Keratinocyte (primary cell): ENCODE measurements around the gene BOK. TPM values are rescaled to one million over a fixed set of nuclear protein-coding genes. Genes with fewer than 3 reads are reported as not detected.
A peak's percentile ranks its signal among the peaks of the same experiment; 100 is the strongest.

Source experiments
- DNase-seq: peaks from one replicate; pipeline ENCODE4 v3.0.0-alpha.2; 2011; ENCODE audit warnings: low read depth, missing footprints, low spot score
- FAIRE-seq: peaks from 2 replicates; lab custom pipeline; 2011; peaks lifted over from hg19 to GRCh38; lab: Jason Lieb, UNC
- H2AFZ ChIP-seq: 2 replicates; pipeline ENCODE4 v1.6.0; 2012; ENCODE audit warnings: low read length, control low read depth, inconsistent platforms; ENCODE audit not compliant: control insufficient read depth
- H3K27ac ChIP-seq: 2 replicates; pipeline ENCODE4 v1.5.1; 2011; ENCODE audit warnings: low read length; ENCODE audit not compliant: control insufficient read depth, insufficient read depth
- H3K27me3 ChIP-seq: 3 replicates; pipeline ENCODE4 v1.6.0; 2011; ENCODE audit warnings: low read length; ENCODE audit not compliant: control insufficient read depth, insufficient read depth; ENCODE audit errors: extremely low read depth
- H3K36me3 ChIP-seq, 2 experiments: 2 replicates in 1 of 2; 3 replicates in 1 of 2; pipeline ENCODE4 v1.5.1; 2011; ENCODE audit warnings: low read length in 2 of 2, mild to moderate bottlenecking in 1 of 2; ENCODE audit not compliant: control insufficient read depth in 2 of 2, insufficient read depth in 2 of 2; ENCODE audit errors: extremely low read depth in 1 of 2
- H3K4me1 ChIP-seq: 3 replicates; pipeline ENCODE4 v1.5.1; 2011; ENCODE audit warnings: low read length; ENCODE audit not compliant: control insufficient read depth, insufficient read depth; ENCODE audit errors: extremely low read depth
- H3K4me2 ChIP-seq: 3 replicates; pipeline ENCODE4 v1.6.0; 2011; ENCODE audit warnings: low read depth, low read length; ENCODE audit not compliant: control insufficient read depth, insufficient read depth; ENCODE audit errors: extremely low read depth
- H3K4me3 ChIP-seq, 3 experiments: fragments of 200-600 bp in 1 of 3; sonication (generic) in 1 of 3; 2 replicates in 2 of 3; 3 replicates in 1 of 3; pipeline ENCODE4 v1.5.1; 2011 to 2016; ENCODE audit warnings: low read length in 3 of 3, mild to moderate bottlenecking in 3 of 3, control low read depth in 2 of 3, inconsistent platforms in 1 of 3, low read depth in 1 of 3, mixed read lengths in 1 of 3, mixed run types in 1 of 3, moderate library complexity in 1 of 3; ENCODE audit not compliant: control insufficient read depth in 2 of 3, insufficient read depth in 2 of 3; ENCODE audit errors: extremely low read depth in 1 of 3
- H3K79me2 ChIP-seq: 2 replicates; pipeline ENCODE4 v1.6.0; 2012; ENCODE audit warnings: low read length; ENCODE audit not compliant: control insufficient read depth, insufficient read depth
- H3K9ac ChIP-seq: 3 replicates; pipeline ENCODE4 v1.6.0; 2011; ENCODE audit warnings: low read length; ENCODE audit not compliant: control insufficient read depth, insufficient read depth; ENCODE audit errors: extremely low read depth
- H3K9me1 ChIP-seq: 3 replicates; pipeline ENCODE4 v1.6.0; 2011; ENCODE audit warnings: low read length; ENCODE audit not compliant: control insufficient read depth, insufficient read depth; ENCODE audit errors: extremely low read depth
- H3K9me3 ChIP-seq: 2 replicates; pipeline ENCODE4 v1.5.1; 2012; ENCODE audit warnings: low read depth, low read length; ENCODE audit not compliant: control insufficient read depth
- H4K20me1 ChIP-seq: 3 replicates; pipeline ENCODE4 v1.6.0; 2011; ENCODE audit warnings: low read length; ENCODE audit not compliant: control insufficient read depth, insufficient read depth; ENCODE audit errors: extremely low read depth
- CTCF ChIP-seq, 3 experiments: IDR thresholded peaks in 1 of 3; conservative IDR thresholded peaks in 1 of 3; optimal IDR thresholded peaks in 1 of 3; 2 replicates in 2 of 3; 3 replicates in 1 of 3; pipeline versions ENCODE3 to v1.5.1; 2011; ENCODE audit warnings: low read length in 3 of 3, mild to moderate bottlenecking in 3 of 3, moderate library complexity in 2 of 3, control low read depth in 1 of 3, inconsistent platforms in 1 of 3; ENCODE audit not compliant: insufficient read depth in 2 of 3; ENCODE audit errors: extremely low read depth in 1 of 3
- EZH2 ChIP-seq: IDR thresholded peaks from one replicate; pipeline ENCODE4 v1.6.1; 2012; ENCODE audit warnings: inconsistent platforms, mild to moderate bottlenecking, low read length, moderate library complexity
- dilution Hi-C: fragments of 300-500 bp; cut with MboI; formaldehyde crosslinking; loops from one replicate; pipeline ENCODE4 v1.7.0; 2020; ENCODE audit warnings: low sequenced_read_pairs; ENCODE audit not compliant: extremely low pct_ligation_motif_present
- polyA plus RNA-seq, 5 experiments: library from polyadenylated mRNA; depleted of rRNA in 3 of 5; stranded (reverse) in 3 of 5; stranded (forward) in 1 of 5; unstranded in 1 of 5; fragments of >200 nt; gene quantifications; 1 replicate in 1 of 5; 2 replicates in 3 of 5; 3 replicates in 1 of 5; pipeline versions ENCODE4 v1.2.1 to v1.2.3, GENCODE V29; 2011 to 2012; ENCODE audit warnings: missing spikeins in 2 of 5, low read depth in 1 of 5, low replicate concordance in 1 of 5

Gene BOK
- polyA plus RNA-seq, 1 donor (not counting 4 experiments of a cell fraction or from before 2014, with no cell fraction given): 15.4 TPM

GRCh38 chr2:241560883-241561474 is 2.4 kb downstream of the BOK start:
- FAIRE-seq (no peak), DNase-seq (no peak)
- no peaks in the 10 kb centered on the region for H3K9me3 ChIP-seq
- no peaks in the 10 kb centered on the region for H3K27me3 ChIP-seq
- dilution Hi-C loops: no loop called here
- peaks cover 5 to 10% of the 10 kb centered on the region in 2 experiments for H3K36me3 ChIP-seq
- no peak for TF ChIP-seq CTCF (optimal IDR thresholded peaks at IDR 0.05 in 1 of 3, IDR thresholded peaks at IDR 0.05 in 1 of 3, conservative IDR thresholded peaks at IDR 0.05 in 1 of 3; ENCODE audit: extremely low read depth in 1 of 3, insufficient read depth in 2 of 3, low read length in 3 of 3)
- TF ChIP-seq EZH2: no peak
- H3K4me1 ChIP-seq: peaks cover 33% of the 10 kb centered on the region
- peak overlapping the region; percentile 52 for H3K9ac ChIP-seq
- peak overlapping the region in 2 of 3 experiments; percentile 23 to 78 for H3K4me3 ChIP-seq
- no peak overlapping the region for H3K27ac ChIP-seq
- H4K20me1 ChIP-seq: peaks cover 10% of the 10 kb centered on the region
- H3K4me2 ChIP-seq: peak overlapping the region; percentile 72
- H2AFZ ChIP-seq: no peak overlapping the region
- H3K9me1 ChIP-seq: no peaks in the 10 kb centered on the region
- H3K79me2 ChIP-seq: peaks cover 57% of the 10 kb centered on the region

GRCh38 chr2:241561832-241562231 is 3.3 kb downstream of the BOK start:
- Histone ChIP-seq H3K79me2 (peaks cover 61% of the 10 kb centered on the region), H3K9me1 (no peaks in the 10 kb centered on the region), H3K4me3 (no peak overlapping the region), H3K27ac (no peak overlapping the region), H3K9me3 (no peaks in the 10 kb centered on the region), H4K20me1 (peaks cover 10% of the 10 kb centered on the region), H3K36me3 (peaks cover 5 to 10% of the 10 kb centered on the region in 2 experiments), H2AFZ (no peak overlapping the region), H3K27me3 (no peaks in the 10 kb centered on the region), H3K9ac (no peak overlapping the region), H3K4me2 (peak overlapping the region; percentile 62), H3K4me1 (peaks cover 28% of the 10 kb centered on the region)
- TF ChIP-seq CTCF (optimal IDR thresholded peaks at IDR 0.05 in 1 of 3, IDR thresholded peaks at IDR 0.05 in 1 of 3, conservative IDR thresholded peaks at IDR 0.05 in 1 of 3; ENCODE audit: extremely low read depth in 1 of 3, insufficient read depth in 2 of 3, low read length in 3 of 3): no peak
- TF ChIP-seq EZH2: no peak
- DNase-seq: no peak
- dilution Hi-C loops: no loop called here
- FAIRE-seq: no peak
